Muscle layer of duodenum (tissue), 2 donors: ENCODE measurements around the gene GPR150.
"Not testable (repeated sequence)": the region's sequence is repeated elsewhere in the genome, so short reads cannot be mapped to it uniquely, and the experiment has no call there.

ENCODE experiments used
- H3K27ac ChIP-seq: one replicate; pipeline ENCODE4 v1.7.0; 2013; ENCODE audit warnings: mild to moderate bottlenecking, low read length
- H3K27me3 ChIP-seq: one replicate; pipeline ENCODE4 v1.7.0; 2013; ENCODE audit warnings: low read depth, mild to moderate bottlenecking, control low read depth, low read length
- H3K36me3 ChIP-seq, 2 donors: one replicate each; pipeline ENCODE4 v1.7.0; 2013; ENCODE audit warnings: low read length in 2 of 2, control low read depth in 1 of 2, mild to moderate bottlenecking in 1 of 2; ENCODE audit not compliant: insufficient read depth in 2 of 2, control insufficient read depth in 1 of 2
- H3K4me1 ChIP-seq, 2 donors: one replicate each; pipeline ENCODE4 v1.7.0; 2013; ENCODE audit warnings: low read length in 2 of 2, mild to moderate bottlenecking in 2 of 2, control low read depth in 1 of 2, moderate library complexity in 1 of 2; ENCODE audit not compliant: insufficient read depth in 2 of 2, control insufficient read depth in 1 of 2
- H3K4me3 ChIP-seq, 2 donors: one replicate each; pipeline ENCODE4 v1.7.0; 2013; ENCODE audit warnings: low read length in 2 of 2, low read depth in 1 of 2, mild to moderate bottlenecking in 1 of 2
- H3K9me3 ChIP-seq, 2 donors: one replicate each; pipeline ENCODE4 v1.7.0; 2013; ENCODE audit warnings: low read length in 2 of 2, control low read depth in 1 of 2, mild to moderate bottlenecking in 1 of 2; ENCODE audit not compliant: control insufficient read depth in 1 of 2
- donor health status: healthy.

GPR150 gene

GRCh38 chr5:95641741-95642220 lies 21.9 kb downstream of the GPR150 start:
- no peak overlapping the region for H3K4me3 ChIP-seq
- no peaks in the 10 kb centered on the region for H3K36me3 ChIP-seq
- no peaks in the 10 kb centered on the region for H3K9me3 ChIP-seq
- no peak overlapping the region for H3K27ac ChIP-seq
- H3K4me1 ChIP-seq, result no peaks in the 10 kb centered on the region
- H3K27me3 ChIP-seq, result no peaks in the 10 kb centered on the region

GRCh38 chr5:95643152-95643551 lies 23.3 kb downstream of the GPR150 start:
- H3K36me3 ChIP-seq, result no peaks in the 10 kb centered on the region
- no peak overlapping the region for H3K27ac ChIP-seq
- H3K9me3 ChIP-seq, result no peaks in the 10 kb centered on the region
- H3K27me3 ChIP-seq, result no peaks in the 10 kb centered on the region
- H3K4me3 ChIP-seq, result no peak overlapping the region
- no peaks in the 10 kb centered on the region for H3K4me1 ChIP-seq

DNA sequence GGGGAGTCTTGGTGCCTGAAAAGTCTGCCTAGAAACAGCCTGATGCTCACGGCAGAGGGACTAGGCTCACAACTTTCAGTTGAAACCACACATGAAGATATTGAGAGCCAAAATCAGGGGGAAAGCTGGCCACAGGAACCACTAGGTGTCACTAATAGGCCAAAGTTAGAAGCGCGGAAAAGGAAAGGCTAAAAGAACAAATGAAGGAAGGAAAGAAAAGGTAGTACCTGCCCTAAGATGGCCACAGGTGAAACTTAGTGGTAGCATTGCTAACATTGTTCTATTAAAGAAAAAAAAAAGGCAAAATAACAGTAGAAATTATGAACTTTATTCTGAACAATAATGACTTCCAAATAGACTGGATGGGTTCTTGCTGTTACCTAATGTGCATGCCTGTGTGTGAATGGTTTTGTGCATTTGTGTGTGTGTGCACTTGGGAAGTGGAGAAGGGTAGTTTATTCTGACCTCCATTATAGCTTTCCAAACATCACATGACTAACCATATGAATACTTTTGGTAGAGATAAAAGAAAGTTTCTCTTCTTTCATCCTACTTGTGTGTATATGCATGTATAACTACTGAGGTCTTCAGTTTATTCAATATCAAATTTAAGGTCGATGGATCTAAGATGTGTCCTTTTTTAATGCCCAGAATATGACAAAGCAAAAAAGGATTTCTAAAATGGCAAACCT lies 24.6 kb downstream of the GPR150 start:
- Histone ChIP-seq H3K36me3 (no peaks in the 10 kb centered on the region), H3K4me3 (no peak overlapping the region), H3K9me3 (no peaks in the 10 kb centered on the region), H3K27me3 (no peaks in the 10 kb centered on the region), H3K27ac (no peak overlapping the region), H3K4me1 (no peaks in the 10 kb centered on the region)

- H3K4me1 ChIP-seq, H3K27ac ChIP-seq, H3K36me3 ChIP-seq, H3K9me3 ChIP-seq, H3K27me3 ChIP-seq: not testable (repeated sequence)
- peak overlapping the region; percentile 64 to 72 for H3K4me3 ChIP-seq
Observed at GRCh38 chr5:95646226-95646568, 26.3 kb downstream of the GPR150 start.

DNA sequence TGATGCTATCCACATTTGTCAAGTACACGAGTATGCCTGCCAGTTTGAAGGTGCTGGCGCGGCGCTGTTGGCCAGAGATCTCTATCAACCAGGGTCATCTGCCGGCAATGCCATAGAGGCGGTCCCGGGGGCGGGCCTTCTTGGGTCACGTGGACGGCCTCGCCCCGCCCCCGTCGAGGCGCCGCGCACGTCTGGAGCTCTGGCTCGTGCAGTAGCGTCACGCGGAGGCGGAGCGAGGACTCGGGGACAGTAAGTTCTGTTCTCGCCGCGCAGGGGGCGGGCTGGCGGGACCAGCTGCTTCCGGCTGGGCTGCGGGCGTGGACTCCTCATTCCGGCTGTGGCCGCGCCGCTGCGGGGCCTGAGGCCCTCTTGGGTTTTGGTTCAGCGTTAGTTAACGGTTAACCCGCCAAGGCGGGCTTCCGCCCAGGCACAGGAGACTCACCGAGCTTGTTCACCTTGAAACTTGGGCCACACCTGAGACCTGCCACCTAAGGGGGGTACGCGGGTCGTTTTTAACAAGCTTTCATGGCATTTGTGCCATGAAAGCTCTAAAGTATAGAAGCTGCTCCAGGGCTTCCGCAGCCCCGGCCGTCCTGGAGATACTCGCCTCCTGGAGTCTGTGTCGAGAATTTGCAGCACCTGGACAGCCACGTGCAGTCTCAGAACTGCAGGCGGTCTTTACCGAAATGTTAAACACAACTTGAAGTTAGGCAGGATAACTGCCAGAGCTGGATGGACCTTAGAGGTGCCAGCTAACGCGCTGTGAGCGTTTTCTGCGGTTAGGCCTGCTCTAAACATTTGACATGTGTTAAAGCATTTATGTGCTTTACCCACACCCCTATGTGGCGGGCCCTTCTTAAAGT lies 26.9 kb downstream of the GPR150 start, which contains the start of gene RFESD:
Gene RFESD (plus strand): TSS at position 209 of the 863 bp plus-strand sequence. CDS start 5,495 bp downstream, outside the sequence.
- Histone ChIP-seq H3K4me3 (peak within 1 kb of the TSS; percentile 64 to 72), H3K27ac (peak within 1 kb of the TSS; percentile 83), H3K36me3 (no peaks in the 10 kb centered on the region), H3K9me3 (no peaks in the 10 kb centered on the region), H3K4me1 (no peaks in the 10 kb centered on the region), H3K27me3 (no peaks in the 10 kb centered on the region)

DNA sequence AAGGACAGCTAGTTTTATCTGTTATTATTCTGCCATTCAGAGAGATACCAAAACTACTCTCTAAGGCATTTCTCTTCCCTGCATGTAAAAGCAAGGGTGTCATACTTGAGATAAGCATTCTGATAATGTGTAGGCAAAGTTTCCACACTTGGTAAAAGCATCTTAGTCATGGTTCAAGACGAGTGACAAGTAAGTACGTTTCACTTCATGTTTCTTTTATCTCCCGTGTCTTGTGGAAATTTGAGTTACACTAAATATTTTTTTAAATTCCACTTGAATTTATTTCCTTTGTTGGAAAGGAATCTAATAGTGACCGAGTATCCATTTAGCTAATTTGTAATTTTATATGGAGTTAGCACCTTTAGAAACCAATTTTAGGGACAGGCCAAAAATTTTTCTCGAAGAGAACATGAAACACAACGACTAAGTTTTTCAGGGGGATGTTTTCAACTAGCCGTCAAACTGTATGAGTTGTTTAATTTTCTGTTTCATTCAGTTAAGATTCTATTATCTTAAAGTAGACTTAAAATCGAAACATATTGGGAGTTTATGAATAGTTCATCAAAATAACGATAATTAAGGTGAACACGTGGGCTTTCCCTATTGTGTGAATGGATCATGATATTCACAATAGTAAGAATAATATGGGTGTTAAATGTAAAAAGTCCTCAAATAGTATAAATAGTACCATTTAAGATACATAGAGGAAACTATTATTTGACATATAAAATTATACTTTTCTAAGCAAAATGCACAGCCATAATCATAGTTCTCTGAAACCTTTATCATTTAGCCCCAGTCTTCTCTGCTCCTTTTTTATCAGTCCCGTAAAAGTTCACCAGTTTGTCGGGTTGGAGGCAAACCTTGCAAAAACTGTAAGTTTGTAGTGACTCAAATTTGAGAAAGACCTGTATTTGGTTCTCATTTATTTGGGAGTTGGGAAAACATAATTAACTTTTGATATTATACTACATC lies 28.3 kb downstream of the GPR150 start:
- Histone ChIP-seq H3K27me3 (no peaks in the 10 kb centered on the region), H3K4me1 (no peaks in the 10 kb centered on the region), H3K36me3 (peaks cover 0 to 4% of the 10 kb centered on the region in 2 donors), H3K9me3 (no peaks in the 10 kb centered on the region), H3K27ac (peak overlapping the region; percentile 83), H3K4me3 (peak overlapping the region in 1 of 2 donors; percentile 72)

GRCh38 chr5:95649274-95649673 lies 29.4 kb downstream of the GPR150 start:
- H3K27me3 ChIP-seq, result no peaks in the 10 kb centered on the region
- no peak overlapping the region for H3K27ac ChIP-seq
- H3K9me3 ChIP-seq, result no peaks in the 10 kb centered on the region
- no peaks in the 10 kb centered on the region for H3K4me1 ChIP-seq
- peaks cover 0 to 5% of the 10 kb centered on the region in 2 donors for H3K36me3 ChIP-seq
- no peak overlapping the region for H3K4me3 ChIP-seq

- Histone ChIP-seq H3K27me3 (no peaks in the 10 kb centered on the region), H3K4me3 (no peak overlapping the region), H3K36me3 (peaks cover 0 to 5% of the 10 kb centered on the region in 2 donors), H3K9me3 (no peaks in the 10 kb centered on the region), H3K27ac (no peak overlapping the region), H3K4me1 (no peaks in the 10 kb centered on the region)
Observed at GRCh38 chr5:95649842-95650620, 30.1 kb downstream of the GPR150 start.

GRCh38 chr5:95652849-95653248 lies 33.0 kb downstream of the GPR150 start:
- Histone ChIP-seq H3K4me3 (no peak overlapping the region), H3K4me1 (no peaks in the 10 kb centered on the region), H3K36me3 (peaks cover 0 to 5% of the 10 kb centered on the region in 2 donors), H3K9me3 (no peaks in the 10 kb centered on the region), H3K27ac (no peak overlapping the region), H3K27me3 (no peaks in the 10 kb centered on the region)

DNA sequence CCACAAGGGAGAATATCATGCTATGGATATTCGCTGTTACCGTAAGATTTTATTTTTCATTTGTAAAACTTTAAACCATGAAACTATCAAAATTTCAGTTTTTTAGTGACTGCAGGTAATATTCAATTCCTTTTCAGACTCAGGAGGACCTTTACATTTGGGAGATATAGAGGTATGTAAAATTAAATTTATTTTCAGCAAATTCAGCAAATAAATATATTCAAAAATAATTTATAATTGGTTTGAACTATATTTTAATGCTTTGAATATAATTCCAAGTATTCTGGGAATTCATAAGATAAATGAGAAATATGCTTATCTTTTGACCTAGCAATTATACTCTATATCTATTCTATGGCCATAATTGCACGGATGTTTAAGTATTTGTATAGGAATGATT lies 34.3 kb downstream of the GPR150 start:
- Histone ChIP-seq H3K9me3 (no peaks in the 10 kb centered on the region), H3K27ac (no peak overlapping the region), H3K4me3 (no peak overlapping the region), H3K4me1 (no peaks in the 10 kb centered on the region), H3K36me3 (peaks cover 0 to 5% of the 10 kb centered on the region in 2 donors), H3K27me3 (no peaks in the 10 kb centered on the region)
